Uterus (tissue), 2 donors: ENCODE results near the gene CDH13.

ENCODE experiments used
- POLR2A ChIP-seq, 2 donors: fragments of 450-650 bp; IDR thresholded peaks; one replicate each; pipeline ENCODE4 v1.6.1; 2016; ENCODE audit warnings: antibody characterized with exemption in 2 of 2, mild to moderate bottlenecking in 1 of 2, moderate library complexity in 1 of 2
- TF ChIP-seq, protein P1 (sequence below), 4 experiments: fragments of 200-600 bp in 2 of 4; fragments of 450-650 bp in 2 of 4; sonication (generic) in 2 of 4; IDR thresholded peaks; one replicate each; pipeline ENCODE4 v1.5.1; 2016 to 2019; ENCODE audit warnings: antibody characterized with exemption in 4 of 4, mild to moderate bottlenecking in 2 of 4, moderate library complexity in 1 of 4

DNA sequence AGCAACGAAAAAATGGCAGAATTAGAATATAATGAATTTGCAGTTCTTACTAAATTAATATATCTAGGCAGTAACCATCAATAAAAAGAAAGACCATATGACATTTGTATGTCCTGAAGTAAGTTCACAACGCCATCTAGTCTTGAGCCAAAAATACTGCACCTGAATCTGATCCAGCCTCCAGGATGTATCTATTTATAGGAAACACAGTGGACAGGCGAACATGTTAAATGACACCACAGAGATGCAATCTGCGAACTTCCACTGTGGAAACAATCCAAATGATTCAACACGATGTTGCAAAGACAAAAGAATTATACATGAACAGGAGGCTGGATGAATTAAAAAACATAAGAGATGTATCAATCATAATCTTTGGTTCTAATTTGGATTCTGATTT lies 197.6 kb downstream of the CDH13 start:
- TF ChIP-seq, protein P1, sequence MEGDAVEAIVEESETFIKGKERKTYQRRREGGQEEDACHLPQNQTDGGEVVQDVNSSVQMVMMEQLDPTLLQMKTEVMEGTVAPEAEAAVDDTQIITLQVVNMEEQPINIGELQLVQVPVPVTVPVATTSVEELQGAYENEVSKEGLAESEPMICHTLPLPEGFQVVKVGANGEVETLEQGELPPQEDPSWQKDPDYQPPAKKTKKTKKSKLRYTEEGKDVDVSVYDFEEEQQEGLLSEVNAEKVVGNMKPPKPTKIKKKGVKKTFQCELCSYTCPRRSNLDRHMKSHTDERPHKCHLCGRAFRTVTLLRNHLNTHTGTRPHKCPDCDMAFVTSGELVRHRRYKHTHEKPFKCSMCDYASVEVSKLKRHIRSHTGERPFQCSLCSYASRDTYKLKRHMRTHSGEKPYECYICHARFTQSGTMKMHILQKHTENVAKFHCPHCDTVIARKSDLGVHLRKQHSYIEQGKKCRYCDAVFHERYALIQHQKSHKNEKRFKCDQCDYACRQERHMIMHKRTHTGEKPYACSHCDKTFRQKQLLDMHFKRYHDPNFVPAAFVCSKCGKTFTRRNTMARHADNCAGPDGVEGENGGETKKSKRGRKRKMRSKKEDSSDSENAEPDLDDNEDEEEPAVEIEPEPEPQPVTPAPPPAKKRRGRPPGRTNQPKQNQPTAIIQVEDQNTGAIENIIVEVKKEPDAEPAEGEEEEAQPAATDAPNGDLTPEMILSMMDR (IDR thresholded peaks at IDR 0.05) = no peak
- no peak for TF ChIP-seq POLR2A (IDR thresholded peaks at IDR 0.05)
